Choroid plexus epithelial cell (primary cell): ENCODE measurements around the gene CEP70.

Source experiments
- DNase-seq: peaks from one replicate; pipeline ENCODE4 v3.0.0-alpha.2; 2010; ENCODE audit warnings: low read depth
- H3K4me3 ChIP-seq: 2 replicates; pipeline ENCODE4 v1.5.1; 2011; ENCODE audit warnings: low read depth, mild to moderate bottlenecking, control low read depth, low read length, moderate library complexity
- CTCF ChIP-seq: conservative IDR thresholded peaks from 2 replicates; pipeline ENCODE4 v1.5.1; 2011; ENCODE audit warnings: low read depth, mild to moderate bottlenecking, control low read depth, inconsistent platforms, low read length, moderate library complexity

Gene CEP70

GRCh38 chr3:138594150-138594934 is at the start of gene CEP70:
Gene CEP70, minus strand, starts transcription at chr3:138594260. Its CDS starts 21,333 bp downstream, at chr3:138572927.
- H3K4me3 ChIP-seq: peak within 1 kb of the TSS; percentile 95
- DNase-seq: peak; percentile 98
- TF ChIP-seq CTCF: peak; percentile 80

GRCh38 chr3:138642927-138643253 is 48.8 kb upstream of the CEP70 start:
- DNase-seq: no peak
- H3K4me3 ChIP-seq: no peak overlapping the region
- TF ChIP-seq CTCF: no peak

GRCh38 chr3:138642226-138642926 is 48.3 kb upstream of the CEP70 start:
- H3K4me3 ChIP-seq: no peak overlapping the region
- TF ChIP-seq CTCF: no peak
- DNase-seq: no peak

- DNase-seq: no peak
- TF ChIP-seq CTCF: no peak
- H3K4me3 ChIP-seq: no peak overlapping the region
Measured at GRCh38 chr3:138640537-138640936, 46.5 kb upstream of the CEP70 start.

GRCh38 chr3:138638641-138639040 is 44.6 kb upstream of the CEP70 start:
- no peak overlapping the region for H3K4me3 ChIP-seq
- TF ChIP-seq CTCF: no peak

GRCh38 chr3:138629526-138629925 is 35.5 kb upstream of the CEP70 start:
- H3K4me3 ChIP-seq: no peak overlapping the region
- DNase-seq: no peak
- TF ChIP-seq CTCF: no peak

More at GRCh38 chr3:138638641-138639040, 44.6 kb upstream of the CEP70 start:
- DNase-seq: no peak
